SKM-1 treated with dmso at 0.1 percent for 144 hours (cell line): ENCODE measurements around the gene EDC3.
"Not testable (repeated sequence)": the region's sequence is repeated elsewhere in the genome, so short reads cannot be mapped to it uniquely, and the experiment has no call there.

Source experiments
- DNase-seq: peaks from one replicate; lab custom pipeline; 2025; ENCODE audit not compliant: unreplicated experiment; lab: John Stamatoyannopoulos, UW

EDC3 gene

GRCh38 chr15:74710319-74711094, 14.7 kb upstream of the EDC3 start:
- DNase-seq: no peak

- DNase-seq: no peak
These were observed 14.1 kb upstream of the EDC3 start for GRCh38 chr15:74709892-74710291.

GRCh38 chr15:74709011-74709410, 13.2 kb upstream of the EDC3 start:
- DNase-seq: no peak

GRCh38 chr15:74696808-74697207, 984 bp upstream of the EDC3 start:
- DNase-seq: no peak

- DNase-seq: no peak
These were observed 540 bp upstream of the EDC3 start for GRCh38 chr15:74696398-74696729.

- no peak for DNase-seq
These were observed 3.5 kb downstream of the EDC3 start for GRCh38 chr15:74692327-74692726.

- no peak for DNase-seq
These were observed 12.1 kb downstream of the EDC3 start for GRCh38 chr15:74683758-74684157.

GRCh38 chr15:74682954-74683353, 12.9 kb downstream of the EDC3 start:
- no peak for DNase-seq

- no peak for DNase-seq
These were observed 15.4 kb downstream of the EDC3 start for GRCh38 chr15:74680456-74680855.

GRCh38 chr15:74676801-74677200, 19.0 kb downstream of the EDC3 start:
- no peak for DNase-seq

- no peak for DNase-seq
These were observed 21.7 kb downstream of the EDC3 start for GRCh38 chr15:74674161-74674560.

GRCh38 chr15:74669627-74670026, 26.2 kb downstream of the EDC3 start:
- DNase-seq: no peak

GRCh38 chr15:74667975-74668374, 27.8 kb downstream of the EDC3 start:
- DNase-seq: no peak

- DNase-seq: no peak
These were observed 31.2 kb downstream of the EDC3 start for GRCh38 chr15:74664670-74665069.

GRCh38 chr15:74664028-74664616, 31.7 kb downstream of the EDC3 start:
- no peak for DNase-seq

- no peak for DNase-seq
These were observed 32.4 kb downstream of the EDC3 start for GRCh38 chr15:74663303-74664027.

- no peak for DNase-seq
These were observed 33.6 kb downstream of the EDC3 start for GRCh38 chr15:74662064-74662860.

GRCh38 chr15:74661280-74661679, 34.5 kb downstream of the EDC3 start:
- not testable (repeated sequence) for DNase-seq

- no peak for DNase-seq
These were observed 38.0 kb downstream of the EDC3 start for GRCh38 chr15:74657846-74658245.

- no peak for DNase-seq
These were observed 38.8 kb downstream of the EDC3 start for GRCh38 chr15:74656935-74657535.

GRCh38 chr15:74655424-74655823, 40.4 kb downstream of the EDC3 start:
- no peak for DNase-seq
